Neural progenitor cell (in vitro differentiated cells): ENCODE measurements around the gene ZNF469. TPM values are rescaled to one million over a fixed set of nuclear protein-coding genes. Genes with fewer than 3 reads are reported as not detected.
A peak's percentile ranks its signal among the peaks of the same experiment; 100 is the strongest.

Experiments used
- DNase-seq: peaks from one replicate; pipeline ENCODE4 v3.0.0-alpha.2; 2016; ENCODE audit warnings: low spot score
- H2AFZ ChIP-seq: fragments of 200-600 bp; sonication (generic); replicated peaks from 2 replicates; pipeline ENCODE4 v1.6.1; 2016; ENCODE audit warnings: antibody characterized with exemption
- H3F3A ChIP-seq: fragments of 200-600 bp; sonication (generic); 2 replicates; pipeline ENCODE4 v1.6.1; 2016; ENCODE audit warnings: antibody characterized with exemption, low read depth
- H3K27ac ChIP-seq: fragments of 200-600 bp; sonication (generic); 2 replicates; pipeline ENCODE4 v1.5.1; 2016; ENCODE audit warnings: mild to moderate bottlenecking
- H3K27me3 ChIP-seq: fragments of 200-600 bp; sonication (generic); 2 replicates; pipeline ENCODE4 v1.6.1; 2016; ENCODE audit warnings: mild to moderate bottlenecking, moderate library complexity
- H3K36me3 ChIP-seq: fragments of 200-600 bp; sonication (generic); 2 replicates; pipeline ENCODE4 v1.5.1; 2016
- H3K4me1 ChIP-seq: fragments of 200-600 bp; sonication (generic); 2 replicates; pipeline ENCODE4 v1.6.1; 2016; ENCODE audit warnings: mixed run types
- H3K4me2 ChIP-seq: fragments of 200-600 bp; sonication (generic); 2 replicates; pipeline ENCODE4 v1.6.1; 2016
- H3K4me3 ChIP-seq: fragments of 200-600 bp; sonication (generic); 2 replicates; pipeline ENCODE4 v1.5.1; 2016
- H3K79me2 ChIP-seq: fragments of 200-600 bp; sonication (generic); 2 replicates; pipeline ENCODE4 v1.6.1; 2016; ENCODE audit warnings: low read depth
- H3K9ac ChIP-seq: fragments of 200-600 bp; sonication (generic); 2 replicates; pipeline ENCODE4 v1.6.1; 2016
- H3K9me3 ChIP-seq: fragments of 200-600 bp; sonication (generic); 2 replicates; pipeline ENCODE4 v1.5.1; 2016; ENCODE audit warnings: low read depth
- H4K20me1 ChIP-seq: fragments of 200-600 bp; sonication (generic); 2 replicates; pipeline ENCODE4 v1.6.1; 2016; ENCODE audit warnings: low read depth
- H3K27ac Mint-ChIP-seq: 3 replicates; pipeline ENCODE4 v1.8.0; 2021; ENCODE audit warnings: mixed read lengths
- H3K27me3 Mint-ChIP-seq: 2 replicates; pipeline ENCODE4 v1.8.0; 2022; ENCODE audit warnings: low read depth, mild to moderate bottlenecking, inconsistent platforms, moderate library complexity, mixed read lengths; ENCODE audit not compliant: insufficient read depth
- H3K36me3 Mint-ChIP-seq: 3 replicates; pipeline ENCODE4 v1.8.0; 2021; ENCODE audit warnings: mixed read lengths
- H3K4me1 Mint-ChIP-seq: 3 replicates; pipeline ENCODE4 v1.8.0; 2021; ENCODE audit warnings: mixed read lengths
- H3K4me3 Mint-ChIP-seq: 3 replicates; pipeline ENCODE4 v1.8.0; 2021; ENCODE audit warnings: mild to moderate bottlenecking, moderate library complexity, mixed read lengths
- H3K9me3 Mint-ChIP-seq: 3 replicates; pipeline ENCODE4 v1.8.0; 2020; ENCODE audit warnings: mixed read lengths
- CTCF ChIP-seq: fragments of 200-600 bp; sonication (generic); IDR thresholded peaks from 2 replicates; pipeline ENCODE4 v1.5.1; 2017; ENCODE audit warnings: antibody characterized with exemption, mild to moderate bottlenecking
- EZH2 ChIP-seq: fragments of 200-600 bp; sonication (generic); IDR thresholded peaks from 2 replicates; pipeline ENCODE4 v1.6.1; 2017; ENCODE audit warnings: antibody characterized with exemption, mild to moderate bottlenecking, moderate library complexity
- EZH2phosphoT487 ChIP-seq: fragments of 200-600 bp; sonication (generic); IDR thresholded peaks from 2 replicates; pipeline ENCODE4 v1.6.1; 2017; ENCODE audit warnings: antibody characterized with exemption
- total RNA-seq: library from RNA; depleted of rRNA; stranded (reverse); fragments of >200 nt; gene quantifications from 2 replicates; pipeline ENCODE4 v1.2.3, GENCODE V29; 2015; ENCODE audit warnings: low replicate concordance

Gene ZNF469
- total RNA-seq, 1 donor from 2014 or later, result 0.02 TPM

- peaks cover 23% of the 10 kb centered on the region for H3F3A ChIP-seq
- peaks cover 14% of the 10 kb centered on the region for H4K20me1 ChIP-seq
- Mint-ChIP-seq H3K4me1 (peaks cover 22% of the 10 kb centered on the region), H3K27me3 (peaks cover 21% of the 10 kb centered on the region), H3K36me3 (no peaks in the 10 kb centered on the region), H3K27ac (no peak overlapping the region), H3K9me3 (no peaks in the 10 kb centered on the region), H3K4me3 (no peak overlapping the region)
- no peaks in the 10 kb centered on the region for H3K79me2 ChIP-seq
- H3K36me3 ChIP-seq, result no peaks in the 10 kb centered on the region
- peaks cover 45% of the 10 kb centered on the region for H3K27me3 ChIP-seq
- no peak overlapping the region for H3K9ac ChIP-seq
- DNase-seq, result no peak
- TF ChIP-seq CTCF (no peak), EZH2 (no peak), EZH2phosphoT487 (no peak)
- no peak overlapping the region for H3K27ac ChIP-seq
- H2AFZ ChIP-seq, result no peak overlapping the region
- no peak overlapping the region for H3K4me2 ChIP-seq
- no peak overlapping the region for H3K4me3 ChIP-seq
- H3K4me1 ChIP-seq, result no peaks in the 10 kb centered on the region
- H3K9me3 ChIP-seq, result no peaks in the 10 kb centered on the region
Observed at GRCh38 chr16:88380099-88380498, 2.7 kb upstream of the ZNF469 start.

GRCh38 chr16:88380619-88381018, 2.1 kb upstream of the ZNF469 start:
- Mint-ChIP-seq H3K4me3 (no peak overlapping the region), H3K4me1 (peaks cover 20% of the 10 kb centered on the region), H3K27ac (no peak overlapping the region), H3K9me3 (no peaks in the 10 kb centered on the region), H3K27me3 (peaks cover 26% of the 10 kb centered on the region), H3K36me3 (no peaks in the 10 kb centered on the region)
- Histone ChIP-seq H3F3A (peaks cover 23% of the 10 kb centered on the region), H4K20me1 (peaks cover 14% of the 10 kb centered on the region), H3K9me3 (no peaks in the 10 kb centered on the region), H3K27ac (no peak overlapping the region), H3K4me2 (no peak overlapping the region), H3K4me3 (no peak overlapping the region), H3K4me1 (no peaks in the 10 kb centered on the region), H2AFZ (no peak overlapping the region), H3K9ac (no peak overlapping the region), H3K79me2 (no peaks in the 10 kb centered on the region), H3K36me3 (no peaks in the 10 kb centered on the region), H3K27me3 (peaks cover 51% of the 10 kb centered on the region)
- TF ChIP-seq CTCF, result no peak
- TF ChIP-seq EZH2, result no peak
- TF ChIP-seq EZH2phosphoT487, result no peak
- no peak for DNase-seq

DNA sequence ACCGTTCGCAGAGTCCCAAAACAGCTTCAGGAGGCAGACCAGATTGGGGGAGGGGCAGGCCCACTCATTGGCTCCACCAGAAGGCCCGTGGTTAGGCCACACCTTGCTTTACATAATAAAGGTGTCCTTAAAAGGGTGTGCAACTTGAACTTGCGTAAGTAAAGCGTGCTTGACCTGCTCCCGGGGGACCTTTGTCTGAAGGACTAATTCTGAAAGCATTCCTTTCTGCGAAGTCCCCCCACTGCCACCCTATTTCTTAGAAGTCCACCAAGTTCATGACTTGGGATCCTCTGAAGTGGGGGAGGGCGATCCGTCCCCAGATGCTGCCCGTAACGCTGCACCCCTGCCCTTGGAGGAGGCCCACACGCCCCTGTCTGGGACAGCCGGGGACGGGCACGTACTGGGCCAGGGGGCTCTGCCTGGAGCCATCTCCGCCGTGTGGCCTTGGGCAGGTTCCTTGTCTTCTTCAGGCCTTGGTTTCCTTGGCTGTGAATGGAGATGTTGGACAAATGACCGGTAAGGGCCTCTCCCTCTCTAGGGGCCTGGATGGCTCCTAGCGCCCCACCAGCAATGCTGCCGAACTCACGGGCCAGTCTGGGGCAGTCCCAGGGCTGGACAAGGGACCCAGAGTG, 823 bp upstream of the ZNF469 start:
- no peak for DNase-seq
- no peaks in the 10 kb centered on the region for H3K36me3 Mint-ChIP-seq
- Histone ChIP-seq H3K4me2 (no peak overlapping the region), H3K4me1 (no peaks in the 10 kb centered on the region), H3F3A (peaks cover 23% of the 10 kb centered on the region), H3K36me3 (no peaks in the 10 kb centered on the region), H3K27me3 (peaks cover 63% of the 10 kb centered on the region), H3K4me3 (no peak overlapping the region), H3K9me3 (no peaks in the 10 kb centered on the region), H3K27ac (no peak overlapping the region), H3K79me2 (no peaks in the 10 kb centered on the region), H2AFZ (no peak overlapping the region), H4K20me1 (peaks cover 14% of the 10 kb centered on the region), H3K9ac (no peak overlapping the region)
- H3K27me3 Mint-ChIP-seq, result peaks cover 31% of the 10 kb centered on the region
- H3K9me3 Mint-ChIP-seq, result no peaks in the 10 kb centered on the region
- H3K4me1 Mint-ChIP-seq, result peaks cover 15% of the 10 kb centered on the region
- no peak for TF ChIP-seq EZH2phosphoT487
- TF ChIP-seq CTCF, result no peak
- TF ChIP-seq EZH2, result peak; percentile 7
- H3K27ac Mint-ChIP-seq, result no peak overlapping the region
- H3K4me3 Mint-ChIP-seq, result peak overlapping the region; percentile 84
